Measurements from ENCODE around the gene TSPAN5.

Gene TSPAN5

GRCh38 chr4:98672583-98673287, 14.3 kb upstream of the TSPAN5 start:
- DNase-seq: no peak

GRCh38 chr4:98671131-98671530, 12.7 kb upstream of the TSPAN5 start:
- no peak for DNase-seq

- DNase-seq: no peak
Observed at GRCh38 chr4:98670186-98670585, 11.8 kb upstream of the TSPAN5 start.

- no peak for DNase-seq
Observed at GRCh38 chr4:98669577-98669976, 11.2 kb upstream of the TSPAN5 start.

- no peak for DNase-seq
Observed at GRCh38 chr4:98664959-98665358, 6.5 kb upstream of the TSPAN5 start.

GRCh38 chr4:98663226-98664006, 5.0 kb upstream of the TSPAN5 start:
- peak; percentile 32 for DNase-seq

- no peak for DNase-seq
Observed at GRCh38 chr4:98662626-98663225, 4.3 kb upstream of the TSPAN5 start.

- DNase-seq: no peak
Observed at GRCh38 chr4:98662055-98662453, 3.6 kb upstream of the TSPAN5 start.

GRCh38 chr4:98661371-98662054, 3.1 kb upstream of the TSPAN5 start:
- DNase-seq: no peak

GRCh38 chr4:98659741-98660462, 1.5 kb upstream of the TSPAN5 start:
- DNase-seq: no peak

GRCh38 chr4:98659106-98659592, 738 bp upstream of the TSPAN5 start:
- DNase-seq: no peak

- no peak for DNase-seq
Observed at GRCh38 chr4:98657531-98658286, 702 bp downstream of the TSPAN5 start.

GRCh38 chr4:98656886-98657285, 1.5 kb downstream of the TSPAN5 start:
- no peak for DNase-seq

GRCh38 chr4:98656443-98656842, 2.0 kb downstream of the TSPAN5 start:
- no peak for DNase-seq

GRCh38 chr4:98653890-98654867, 4.2 kb downstream of the TSPAN5 start:
- no peak for DNase-seq

GRCh38 chr4:98652996-98653395, 5.4 kb downstream of the TSPAN5 start:
- no peak for DNase-seq

GRCh38 chr4:98648602-98649001, 9.8 kb downstream of the TSPAN5 start:
- no peak for DNase-seq

GRCh38 chr4:98646422-98646821, 12.0 kb downstream of the TSPAN5 start:
- no peak for DNase-seq

GRCh38 chr4:98645527-98645926, 12.9 kb downstream of the TSPAN5 start:
- DNase-seq: peak; percentile 4

GRCh38 chr4:98643755-98644154, 14.7 kb downstream of the TSPAN5 start:
- no peak for DNase-seq
